Measurements from ENCODE around the gene PIAS2.
"Not testable (repeated sequence)": the region's sequence is repeated elsewhere in the genome, so short reads cannot be mapped to it uniquely, and the experiment has no call there.

The PIAS2 gene

DNA sequence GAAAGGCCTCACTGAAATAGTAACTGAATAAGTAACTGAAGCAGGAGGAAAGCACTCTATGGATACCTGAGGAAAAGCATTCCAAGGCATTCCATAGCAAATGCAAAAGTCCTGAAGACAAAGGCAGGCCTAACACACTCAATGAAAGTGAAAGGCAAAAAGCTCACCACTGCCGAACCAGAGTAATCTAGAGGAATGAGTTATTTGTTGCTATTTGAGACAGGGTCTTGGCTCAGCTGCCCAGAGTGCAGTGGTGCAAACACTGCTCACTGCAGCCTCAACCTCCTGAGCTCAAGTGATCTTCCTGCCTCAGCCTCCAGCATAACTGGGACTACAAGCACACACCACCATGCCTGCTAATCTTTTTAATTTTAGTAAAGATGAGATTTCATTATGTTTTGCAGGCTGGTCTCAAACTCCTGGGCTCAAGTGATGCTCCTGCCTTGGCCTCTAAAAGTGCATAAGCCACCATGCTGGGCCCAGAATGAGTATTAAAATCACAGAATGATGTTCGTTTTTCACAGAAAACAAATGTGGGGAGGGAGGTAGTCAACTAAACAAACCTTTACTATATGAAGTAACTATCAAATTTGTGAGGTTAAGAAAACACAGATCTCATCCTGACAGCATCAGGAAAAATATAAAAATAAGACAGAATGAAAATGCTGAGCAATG lies 17.9 kb downstream of the PIAS2 start:
- no peak for DNase-seq (ENCODE audit: low spot score)

DNA sequence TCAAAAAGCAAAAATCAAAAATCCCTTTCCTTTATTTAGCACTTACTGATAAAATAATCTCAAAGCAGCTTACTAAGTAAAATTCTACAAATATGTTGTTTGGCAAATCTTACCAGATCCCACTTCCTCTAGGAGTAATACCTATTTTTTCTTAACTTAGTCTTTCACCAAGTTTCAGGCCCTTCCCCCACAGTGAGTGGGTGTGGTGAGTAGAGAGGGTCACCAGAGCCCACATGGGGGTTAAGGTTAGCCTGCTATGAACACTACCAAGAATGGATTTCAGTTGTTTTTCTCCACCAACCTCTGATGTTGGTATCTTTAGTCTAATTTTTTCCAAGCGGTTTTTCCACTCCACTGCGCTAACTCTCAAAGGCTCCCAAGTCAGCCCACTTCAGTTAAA lies 23.2 kb downstream of the PIAS2 start:
- no peak for DNase-seq (ENCODE audit: low spot score)

DNA sequence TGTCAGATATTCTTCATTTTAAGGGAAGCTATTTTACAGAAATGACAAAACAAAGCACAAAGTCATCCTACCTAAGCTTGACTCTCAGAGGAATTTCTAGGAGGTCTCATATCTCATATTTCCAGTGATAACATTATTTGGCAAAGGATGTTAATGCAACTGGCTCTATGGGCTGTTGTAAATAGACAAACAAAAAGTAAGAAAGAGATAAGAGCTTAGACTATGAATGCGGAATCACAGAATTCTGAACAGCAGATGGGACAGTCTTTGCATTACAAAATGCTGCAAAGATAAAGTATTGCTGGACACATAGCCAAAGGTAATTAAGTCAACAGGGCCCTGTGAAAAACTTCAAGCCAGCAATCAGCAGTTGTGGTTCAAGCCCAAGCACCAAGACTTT lies 23.9 kb downstream of the PIAS2 start:
- no peak for DNase-seq (ENCODE audit: low spot score)

DNA sequence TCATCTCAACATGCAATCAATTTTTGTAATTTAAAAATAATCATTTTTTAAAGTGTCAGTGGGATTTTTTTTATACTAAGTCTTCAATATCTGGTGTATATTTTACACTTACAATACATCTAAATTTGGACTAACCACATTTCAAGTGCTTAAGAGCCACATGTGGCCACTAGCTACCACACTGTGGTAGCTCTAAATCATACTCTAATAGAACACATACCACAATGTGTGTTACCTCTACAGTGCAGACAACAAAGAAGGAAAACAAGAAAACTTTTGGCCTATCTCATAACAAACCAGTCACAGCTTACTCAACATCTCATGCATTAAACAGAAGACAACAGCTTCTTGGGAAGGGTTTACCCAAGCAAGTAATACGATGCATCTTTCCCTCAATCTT lies 24.5 kb downstream of the PIAS2 start:
- no peak for DNase-seq (ENCODE audit: low spot score)

- no peak for DNase-seq (ENCODE audit: low spot score)
Measured at GRCh38 chr18:46891742-46892214, 25.5 kb downstream of the PIAS2 start.

GRCh38 chr18:46888965-46889364 lies 28.3 kb downstream of the PIAS2 start:
- no peak for DNase-seq (ENCODE audit: low spot score)

GRCh38 chr18:46886893-46887292 lies 30.4 kb downstream of the PIAS2 start:
- no peak for DNase-seq (ENCODE audit: low spot score)

GRCh38 chr18:46883180-46883579 lies 34.1 kb downstream of the PIAS2 start:
- DNase-seq (ENCODE audit: low spot score) = no peak

GRCh38 chr18:46877329-46877987 lies 39.8 kb downstream of the PIAS2 start:
- no peak for DNase-seq (ENCODE audit: low spot score)

- no peak for DNase-seq (ENCODE audit: low spot score)
Measured at GRCh38 chr18:46868169-46868921, 49.0 kb downstream of the PIAS2 start.

DNA sequence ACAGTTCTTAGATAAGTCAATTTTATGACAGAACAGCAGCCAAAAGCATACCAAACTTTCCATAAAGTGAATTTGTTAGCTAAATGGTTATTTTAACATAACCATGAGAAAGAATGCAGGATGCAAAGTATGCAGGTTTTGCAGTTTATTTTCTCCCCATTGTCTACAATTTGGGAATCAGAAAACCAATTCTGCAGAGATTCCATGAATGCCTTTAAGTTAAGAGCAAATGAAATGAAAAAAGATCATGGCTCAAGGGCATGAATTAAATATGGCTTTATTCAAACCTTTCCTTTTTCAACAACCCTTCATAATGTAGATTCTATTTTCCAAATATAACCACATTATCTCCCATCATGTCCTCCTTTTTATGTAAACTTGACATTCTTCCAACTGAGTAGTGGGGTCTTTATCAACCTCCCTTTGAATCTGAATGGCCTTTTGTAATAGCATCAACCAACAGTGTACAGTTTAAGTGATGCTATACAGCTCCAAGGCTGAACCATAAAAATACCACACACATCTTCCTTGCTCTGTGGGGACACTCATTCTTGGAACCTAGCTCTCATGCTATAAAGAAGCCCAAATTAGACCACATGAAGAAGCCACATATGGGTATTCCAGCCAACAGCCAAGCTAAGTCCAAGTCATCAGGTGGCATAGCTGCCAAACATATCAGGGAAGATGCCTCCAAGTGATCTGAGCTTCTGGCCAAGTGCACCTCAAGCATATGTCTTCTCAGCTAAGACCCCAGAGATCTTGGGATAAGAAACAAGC lies 49.8 kb downstream of the PIAS2 start:
- DNase-seq (ENCODE audit: low spot score) = no peak

GRCh38 chr18:46866523-46866922 lies 50.8 kb downstream of the PIAS2 start:
- DNase-seq (ENCODE audit: low spot score) = no peak

- not testable (repeated sequence) for DNase-seq (ENCODE audit: low spot score)
Measured at GRCh38 chr18:46865245-46865644, 52.1 kb downstream of the PIAS2 start.

DNA sequence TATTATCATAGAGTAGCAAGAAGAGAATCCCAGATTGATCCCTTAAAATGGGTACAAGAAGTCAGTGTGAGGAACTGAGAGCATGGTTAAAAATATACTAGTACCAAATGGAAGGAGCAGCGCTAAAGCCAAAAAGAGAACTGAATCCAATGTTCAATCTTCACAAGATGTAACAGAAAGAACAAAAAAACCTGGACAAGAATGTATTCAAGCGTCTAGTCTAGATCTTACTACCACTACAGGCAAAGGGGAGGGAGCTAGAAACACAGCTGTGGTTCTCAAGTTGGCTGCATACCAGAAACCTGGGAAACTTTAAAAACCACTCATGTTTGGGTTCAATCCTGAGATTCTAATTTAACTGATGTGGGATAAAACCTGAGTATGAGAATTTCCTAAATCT lies 57.5 kb downstream of the PIAS2 start:
- DNase-seq (ENCODE audit: low spot score) = no peak

DNA sequence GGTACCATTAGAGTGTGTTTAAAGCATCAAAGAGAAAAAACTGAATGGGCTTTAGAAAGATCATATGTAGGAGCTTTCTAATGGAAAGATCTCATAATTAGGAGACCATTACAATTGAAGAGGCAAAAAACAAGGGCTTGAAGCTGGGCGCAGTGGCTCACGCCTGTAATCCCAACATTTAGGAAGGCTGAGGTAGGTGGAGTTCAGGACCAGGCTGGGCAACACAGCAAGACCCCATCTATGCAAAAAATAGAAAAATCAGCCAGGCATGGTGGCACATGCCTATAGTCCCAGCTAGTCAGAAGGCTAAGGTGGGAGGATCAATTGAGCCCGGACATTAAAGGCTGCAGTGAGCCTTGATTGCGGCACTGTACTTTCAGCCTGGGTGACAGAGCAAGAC lies 59.0 kb downstream of the PIAS2 start:
- no peak for DNase-seq (ENCODE audit: low spot score)

DNA sequence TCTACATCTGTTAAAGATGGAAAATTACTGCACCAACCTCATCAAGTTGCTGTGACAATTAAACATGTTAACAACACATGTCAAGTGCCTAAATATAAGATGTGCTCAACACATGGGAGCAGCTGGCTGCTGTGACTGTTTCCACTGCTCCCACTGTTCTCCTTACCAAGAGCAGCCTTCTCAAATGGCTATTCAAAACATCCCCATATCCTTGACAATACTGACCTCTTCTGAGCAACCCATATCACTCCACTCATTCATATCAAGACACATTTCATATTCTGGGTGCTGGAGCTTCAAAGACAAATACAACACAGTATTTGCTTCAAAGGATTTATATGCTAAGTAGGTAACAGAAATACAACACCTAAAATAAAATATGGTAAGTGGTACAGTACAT lies 60.3 kb downstream of the PIAS2 start:
- DNase-seq (ENCODE audit: low spot score) = no peak

DNA sequence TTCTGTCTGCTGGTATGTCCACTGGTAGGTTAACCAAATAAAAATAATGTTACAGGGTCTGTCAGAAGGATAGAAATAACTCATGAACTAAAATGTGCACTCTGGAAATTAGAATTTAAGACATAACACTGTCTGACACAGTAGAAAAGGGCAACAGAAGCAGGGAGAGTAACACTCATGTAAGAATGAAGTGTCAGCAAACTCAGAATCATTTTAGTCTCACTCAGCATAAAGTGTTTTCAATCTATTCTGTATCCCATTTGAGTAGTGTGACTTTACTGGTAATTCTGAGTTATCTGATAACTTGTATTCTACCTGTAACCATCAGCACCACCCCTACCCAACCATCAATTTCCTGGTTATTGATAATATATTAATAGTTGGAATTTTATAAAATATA lies 68.3 kb downstream of the PIAS2 start:
- no peak for DNase-seq (ENCODE audit: low spot score)

DNA sequence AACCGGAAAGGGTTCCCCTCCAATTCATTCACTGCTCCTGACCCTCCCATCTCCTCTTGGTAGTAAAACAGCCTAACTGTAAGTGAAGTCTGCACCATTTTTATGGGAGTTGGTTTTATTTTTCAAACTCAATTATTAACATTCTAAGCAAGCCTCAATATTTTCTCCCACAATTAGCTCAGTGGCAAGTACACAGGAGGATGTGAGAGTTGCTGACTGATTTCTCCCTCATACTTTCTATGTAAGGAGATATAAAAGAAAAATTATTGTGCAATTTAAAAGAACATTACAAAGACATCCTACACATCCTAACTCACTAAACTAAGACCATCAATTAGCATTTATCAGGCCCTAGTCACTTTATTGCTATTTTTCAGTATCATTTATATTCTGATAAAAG lies 73.9 kb downstream of the PIAS2 start:
- DNase-seq (ENCODE audit: low spot score) = no peak

GRCh38 chr18:46842583-46842982 lies 74.7 kb downstream of the PIAS2 start:
- DNase-seq (ENCODE audit: low spot score) = no peak

DNA sequence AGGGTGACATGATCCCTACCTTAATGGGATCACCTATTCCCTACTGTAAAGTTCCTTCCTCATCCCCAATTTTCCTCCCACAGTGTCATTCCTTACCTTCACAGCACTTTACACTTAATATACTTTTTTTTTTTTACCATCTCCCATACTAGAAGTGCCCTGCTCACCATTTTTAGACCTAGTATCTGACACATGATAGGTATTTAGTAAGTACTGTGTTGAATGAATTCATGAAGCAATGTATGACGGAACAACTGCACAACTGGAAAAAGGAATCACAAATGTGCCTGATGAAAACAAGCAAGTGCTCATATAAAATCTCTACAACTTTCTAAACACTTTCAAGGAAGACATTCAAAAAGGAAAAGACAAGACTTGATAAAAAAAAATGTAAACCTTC lies 83.4 kb downstream of the PIAS2 start:
- DNase-seq (ENCODE audit: low spot score) = no peak

DNA sequence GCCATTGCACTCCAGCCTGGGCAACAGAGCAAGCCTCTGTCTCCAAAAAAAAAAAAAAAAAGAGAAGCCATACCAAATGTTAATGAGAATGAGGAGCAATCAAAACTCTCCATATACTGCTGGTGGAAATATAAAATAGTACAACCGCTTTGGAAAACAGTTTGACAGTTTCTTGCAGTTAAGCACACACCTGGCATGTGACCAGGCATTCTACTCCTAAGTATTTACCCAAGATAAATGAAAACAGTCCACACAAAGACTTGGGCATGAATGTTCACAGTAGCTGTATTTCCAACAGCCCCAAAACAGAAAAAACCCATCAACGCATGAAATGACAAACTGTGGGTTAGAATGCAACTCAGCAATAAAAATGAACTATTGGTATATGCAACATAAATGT lies 84.5 kb downstream of the PIAS2 start:
- no peak for DNase-seq (ENCODE audit: low spot score)

- DNase-seq (ENCODE audit: low spot score) = not testable (repeated sequence)
Measured at GRCh38 chr18:46832422-46832821, 84.9 kb downstream of the PIAS2 start.

Data from left forelimb (tissue), 1 donor.